GM12878 (cell line): ENCODE data around the gene NUP107. TPM values are rescaled to one million over a fixed set of nuclear protein-coding genes. Genes with fewer than 3 reads are reported as not detected.

Experiments used
- ATAC-seq: fragments of 200-7000 bp; cut with Tn5 transposase; 3 replicates; pipeline ENCODE4 v1.9.1; 2020; ENCODE audit warnings: mild to moderate bottlenecking, moderate library complexity
- BruUV-seq: library from RNA; stranded (reverse); fragments of 400-500 nt; replicated peaks from 2 replicates; lab custom pipeline; 2021; lab: Mats Ljungman, UMichigan
- CTCF ChIA-PET: fragments of 300-600 bp; sonication (Branson Sonifier 250); formaldehyde crosslinking; extraction: SDS; loops from one replicate; lab custom pipeline; 2021; ENCODE audit warnings: inconsistent platforms; lab: Yijun Ruan, JAX
- POLR2A ChIA-PET: fragments of 350-600 bp; formaldehyde crosslinking; extraction: SDS; loops from one replicate; lab custom pipeline; 2021; ENCODE audit warnings: inconsistent platforms; lab: Charles Lee
- RAD21 ChIA-PET: fragments of 300-600 bp; sonication (Branson Sonifier 250); formaldehyde crosslinking; loops from one replicate; lab custom pipeline; 2023; ENCODE audit warnings: antibody characterized with exemption; ENCODE audit not compliant: unreplicated experiment; lab: Charles Lee
- SMC1A ChIA-PET: fragments of 300-600 bp; sonication (Branson Sonifier 250); formaldehyde crosslinking; loops from one replicate; lab custom pipeline; 2023; ENCODE audit not compliant: unreplicated experiment, uncharacterized antibody; lab: Charles Lee
- DNase-seq: peaks from one replicate; pipeline ENCODE4 v3.0.0-alpha.2; 2011; ENCODE audit warnings: low read depth, low spot score
- FAIRE-seq: peaks from 3 replicates; lab custom pipeline; 2011; peaks lifted over from hg19 to GRCh38; lab: Jason Lieb, UNC
- H2AFZ ChIP-seq: 2 replicates; pipeline ENCODE4 v1.6.0; 2011; ENCODE audit warnings: low read depth, low read length, control low read depth; ENCODE audit not compliant: control insufficient read depth
- H3K27ac ChIP-seq: 2 replicates; pipeline ENCODE4 v1.5.1; 2011; ENCODE audit warnings: control low read depth; ENCODE audit not compliant: control insufficient read depth, insufficient read depth
- H3K27me3 ChIP-seq, 2 experiments: replicated peaks in 1 of 2; 2 replicates each; pipeline versions ENCODE4 v1.6.0 to v1.6.1; 2011; ENCODE audit warnings: low read length in 1 of 2; ENCODE audit not compliant: control insufficient read depth in 2 of 2, insufficient read depth in 2 of 2
- H3K36me3 ChIP-seq, 2 experiments: 2 replicates each; pipeline ENCODE4 v1.5.1; 2011; ENCODE audit warnings: low read length in 1 of 2; ENCODE audit not compliant: control insufficient read depth in 2 of 2, insufficient read depth in 2 of 2
- H3K4me1 ChIP-seq: 2 replicates; pipeline ENCODE4 v1.6.1; 2011; ENCODE audit warnings: mild to moderate bottlenecking, low read length, moderate library complexity, mixed read lengths; ENCODE audit not compliant: control insufficient read depth, insufficient read depth
- H3K4me2 ChIP-seq: 2 replicates; pipeline ENCODE4 v1.6.0; 2011; ENCODE audit warnings: control low read depth; ENCODE audit not compliant: control insufficient read depth, insufficient read depth
- H3K4me3 ChIP-seq: fragments of 200-600 bp; sonication (generic); 2 replicates; pipeline ENCODE4 v1.5.1; 2016
- H3K79me2 ChIP-seq: 2 replicates; pipeline ENCODE4 v1.6.0; 2011; ENCODE audit warnings: low read length; ENCODE audit not compliant: control insufficient read depth, insufficient read depth
- H3K9ac ChIP-seq: 2 replicates; pipeline ENCODE4 v1.8.0; 2011; ENCODE audit warnings: low read length, control low read depth, mixed read lengths; ENCODE audit not compliant: control insufficient read depth, insufficient read depth
- H3K9me3 ChIP-seq: replicated peaks from 3 replicates; pipeline ENCODE4 v1.5.1; 2011; ENCODE audit warnings: mild to moderate bottlenecking, low read length; ENCODE audit not compliant: control insufficient read depth, insufficient read depth
- H4K20me1 ChIP-seq: 2 replicates; pipeline ENCODE4 v1.6.0; 2011; ENCODE audit not compliant: control insufficient read depth, insufficient read depth
- CEBPB ChIP-seq, 2 experiments: fragments of 150-350 bp in 1 of 2; IDR thresholded peaks; 2 replicates each; pipeline ENCODE4 v1.6.1; 2012 to 2014; ENCODE audit warnings: low read depth in 2 of 2, low read length in 2 of 2, borderline replicate concordance in 1 of 2, inconsistent platforms in 1 of 2
- HCFC1 ChIP-seq: fragments of 150-350 bp; IDR thresholded peaks from 2 replicates; pipeline ENCODE4 v1.6.1; 2014; ENCODE audit warnings: low read length
- JUNB ChIP-seq: IDR thresholded peaks from 2 replicates; pipeline ENCODE4 v1.6.1; 2016; ENCODE audit warnings: antibody characterized with exemption, mild to moderate bottlenecking
- MTA3 ChIP-seq: IDR thresholded peaks from 2 replicates; pipeline ENCODE4 v1.6.1; 2012; ENCODE audit warnings: low read length, inconsistent platforms, borderline replicate concordance
- NFYA ChIP-seq: IDR thresholded peaks from 2 replicates; pipeline ENCODE4 v1.6.1; 2011; ENCODE audit warnings: low read depth, mild to moderate bottlenecking, low read length, improper control_type of control experiment, borderline replicate concordance
- RELB ChIP-seq: fragments of 450-650 bp; IDR thresholded peaks from 2 replicates; pipeline ENCODE4 v1.6.1; 2017; ENCODE audit warnings: low read depth, mild to moderate bottlenecking, moderate library complexity
- SREBF1 ChIP-seq: IDR thresholded peaks from 2 replicates; pipeline ENCODE4 v1.6.1; 2012; ENCODE audit warnings: mild to moderate bottlenecking, low read length
- SUZ12 ChIP-seq: fragments of 200-600 bp; sonication (generic); IDR thresholded peaks from one replicate; pipeline ENCODE4 v1.6.1; 2018; ENCODE audit warnings: antibody characterized with exemption, mild to moderate bottlenecking; ENCODE audit not compliant: unreplicated experiment
- ZNF207 ChIP-seq: fragments of 450-650 bp; IDR thresholded peaks from 2 replicates; pipeline ENCODE4 v1.6.1; 2014; ENCODE audit warnings: antibody characterized with exemption, mild to moderate bottlenecking, borderline replicate concordance
- in situ Hi-C: fragments of 300-500 bp; cut with MboI; formaldehyde crosslinking; loops from 9 replicates; pipeline ENCODE4 v1.14.3; 2018; ENCODE audit warnings: mixed read lengths
- intact Hi-C: fragments of 100-400 bp; cut with micrococcal nuclease; formaldehyde crosslinking; loops from one replicate; pipeline ENCODE4 v1.14.2; 2022; ENCODE audit not compliant: unreplicated experiment
- polyA plus RNA-seq, 11 experiments: library from polyadenylated mRNA; depleted of rRNA in 4 of 11; unstranded in 6 of 11; stranded (reverse) in 5 of 11; fragments of >200 nt; fragmentation: Nextera tagmentation in 4 of 11; fragmentation: Illumina TruSeq in 1 of 11; extraction: Ambion mirVana in 4 of 11; extraction: Trizol in 1 of 11; gene quantifications; 1 replicate in 1 of 11; 2 replicates in 10 of 11; pipeline versions ENCODE4 v1.2.1 to v1.2.3, GENCODE V29; 2011 to 2016; ENCODE audit warnings: inconsistent platforms in 2 of 11, missing spikeins in 2 of 11, low read depth in 1 of 11
- total RNA-seq, 4 experiments: library from RNA; depleted of rRNA in 3 of 4; stranded (reverse); fragments of >200 nt in 3 of 4; fragmentation: Illumina TruSeq in 1 of 4; extraction: Trizol in 1 of 4; gene quantifications; 2 replicates each; pipeline versions ENCODE4 v1.2.1 to v1.2.3, GENCODE V29; 2013 to 2021

NUP107 gene
- total and polyA plus RNA-seq, 10 of the 15 experiments (the other 5 are each of a cell fraction or from before 2014, with no cell fraction given) = 73.4 to 132 (median 92.4) TPM

GRCh38 chr12:68779280-68779679 lies 92.5 kb downstream of the NUP107 start:
- no peaks in the 10 kb centered on the region for H4K20me1 ChIP-seq
- BruUV-seq = no TSS peak
- ChIA-PET RAD21 (no interaction called here), SMC1A (no interaction called here), POLR2A (no interaction called here), CTCF (no interaction called here)
- no peaks in the 10 kb centered on the region for H3K36me3 ChIP-seq
- DNase-seq (no peak), ATAC-seq (no peak), FAIRE-seq (no peak)
- intact Hi-C loops (no loop called here), in situ Hi-C loops (no loop called here)
- no peak overlapping the region for H2AFZ ChIP-seq
- H3K4me1 ChIP-seq = no peaks in the 10 kb centered on the region
- no peaks in the 10 kb centered on the region for H3K27me3 ChIP-seq
- H3K27ac ChIP-seq = no peak overlapping the region
- H3K4me2 ChIP-seq = no peak overlapping the region
- no peak overlapping the region for H3K4me3 ChIP-seq
- H3K9me3 ChIP-seq = no peaks in the 10 kb centered on the region
- TF ChIP-seq ZNF207 = no peak
- no peak for TF ChIP-seq MTA3
- TF ChIP-seq NFYA = no peak
- no peak for TF ChIP-seq SUZ12
- TF ChIP-seq SREBF1 = no peak
- TF ChIP-seq CEBPB (IDR thresholded peaks at IDR 0.05; ENCODE audit: borderline replicate concordance in 1 of 2, low read depth in 2 of 2, low read length in 2 of 2) = no peak
- no peak for TF ChIP-seq RELB
- TF ChIP-seq JUNB = no peak
- no peak for TF ChIP-seq HCFC1
- no peak overlapping the region for H3K9ac ChIP-seq
- no peaks in the 10 kb centered on the region for H3K79me2 ChIP-seq
